Activated CD4-positive, CD25-positive, alpha-beta regulatory T cell (primary cell): ENCODE measurements around the gene ARF6.
"Not testable (repeated sequence)": the region's sequence is repeated elsewhere in the genome, so short reads cannot be mapped to it uniquely, and the experiment has no call there.

Experiments used
- DNase-seq, 4 experiments: peaks; one replicate each; lab custom pipeline; 2025; lab: John Stamatoyannopoulos, UW

The ARF6 gene

DNA sequence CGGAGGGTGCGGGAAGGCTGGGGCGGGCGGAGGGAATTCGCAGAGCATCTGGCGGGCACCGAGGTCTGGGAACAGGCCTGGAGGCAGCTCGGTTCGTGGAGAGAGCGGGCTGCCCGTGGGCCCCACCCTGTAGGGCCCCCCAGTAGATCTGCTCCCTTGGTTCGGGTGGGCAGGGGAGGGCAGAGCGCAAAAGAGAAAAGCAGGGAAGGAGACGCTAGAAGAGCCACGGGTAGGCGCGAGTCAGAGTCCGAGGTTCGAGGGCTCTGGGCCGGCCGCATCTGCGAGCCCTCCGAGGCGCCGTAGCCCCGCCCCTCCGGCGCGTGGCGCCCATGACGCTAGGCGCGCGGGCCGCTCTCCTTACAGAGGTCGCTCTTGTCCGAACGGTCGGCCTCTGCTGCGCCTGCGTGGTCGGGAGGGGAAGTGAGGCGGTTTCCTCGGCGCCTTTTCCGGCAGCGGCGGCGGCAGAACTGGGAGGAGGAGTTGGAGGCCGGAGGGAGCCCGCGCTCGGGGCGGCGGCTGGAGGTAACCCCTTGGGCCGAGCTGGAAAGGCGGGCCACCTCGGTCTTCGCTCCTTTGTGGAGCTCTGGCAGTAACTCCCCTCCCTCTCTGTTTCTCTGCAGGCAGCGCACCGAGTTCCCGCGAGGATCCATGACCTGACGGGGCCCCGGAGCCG is at the start of gene ARF6:
ARF6 (plus strand) TSS at position 447 of the 673 bp plus-strand sequence. CDS start 655 bp downstream, outside the sequence.
- peak; percentile 92 to 95 (median 93) for DNase-seq

DNA sequence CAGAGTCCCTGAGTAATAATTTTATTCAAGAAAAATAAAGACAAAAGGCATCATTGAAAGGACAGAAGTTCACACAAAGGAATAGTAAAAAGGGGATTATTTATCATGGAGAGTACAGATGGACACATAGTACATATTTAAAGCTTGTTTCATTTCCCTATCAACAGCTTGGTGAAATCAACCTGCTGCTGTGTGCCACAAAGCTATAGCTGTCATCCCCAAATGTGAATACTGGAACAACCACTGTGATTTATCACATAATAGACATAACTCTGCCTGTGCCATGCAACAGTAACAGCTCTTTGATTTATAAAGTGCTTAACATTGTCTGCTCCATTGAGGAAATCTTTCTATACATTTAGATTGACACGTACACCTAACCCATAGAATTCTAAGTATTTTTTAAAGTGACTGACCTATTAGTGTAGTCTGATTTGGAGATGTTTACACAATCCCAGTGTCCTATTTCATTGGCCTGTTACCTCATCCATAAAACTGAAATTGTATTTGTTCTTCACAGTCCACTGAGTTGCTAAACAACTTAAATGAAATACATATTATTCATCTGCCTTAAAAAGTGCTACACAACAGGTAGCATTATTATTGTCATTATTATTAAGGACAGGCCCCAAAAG is 43.6 kb upstream of the ARF6 start:
- no peak for DNase-seq

DNA sequence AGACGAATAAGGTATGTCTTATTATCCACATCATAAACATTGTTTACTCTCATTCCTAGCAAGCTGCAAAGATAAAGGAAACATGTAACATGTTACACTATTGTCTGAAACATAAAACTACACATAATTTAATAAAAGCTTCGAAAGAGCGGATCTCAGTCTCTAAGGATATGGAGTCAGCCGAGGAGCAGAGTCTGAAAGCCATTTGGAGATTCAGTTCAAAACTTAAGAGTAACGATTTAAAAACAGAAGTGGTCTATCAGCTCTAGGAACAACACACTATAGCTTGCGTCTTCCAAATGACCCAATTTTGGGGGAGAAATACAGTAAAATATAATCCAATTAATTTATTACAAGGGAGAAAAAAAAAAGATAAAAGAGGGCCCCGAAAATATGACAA is 41.1 kb upstream of the ARF6 start:
- DNase-seq, result no peak

DNA sequence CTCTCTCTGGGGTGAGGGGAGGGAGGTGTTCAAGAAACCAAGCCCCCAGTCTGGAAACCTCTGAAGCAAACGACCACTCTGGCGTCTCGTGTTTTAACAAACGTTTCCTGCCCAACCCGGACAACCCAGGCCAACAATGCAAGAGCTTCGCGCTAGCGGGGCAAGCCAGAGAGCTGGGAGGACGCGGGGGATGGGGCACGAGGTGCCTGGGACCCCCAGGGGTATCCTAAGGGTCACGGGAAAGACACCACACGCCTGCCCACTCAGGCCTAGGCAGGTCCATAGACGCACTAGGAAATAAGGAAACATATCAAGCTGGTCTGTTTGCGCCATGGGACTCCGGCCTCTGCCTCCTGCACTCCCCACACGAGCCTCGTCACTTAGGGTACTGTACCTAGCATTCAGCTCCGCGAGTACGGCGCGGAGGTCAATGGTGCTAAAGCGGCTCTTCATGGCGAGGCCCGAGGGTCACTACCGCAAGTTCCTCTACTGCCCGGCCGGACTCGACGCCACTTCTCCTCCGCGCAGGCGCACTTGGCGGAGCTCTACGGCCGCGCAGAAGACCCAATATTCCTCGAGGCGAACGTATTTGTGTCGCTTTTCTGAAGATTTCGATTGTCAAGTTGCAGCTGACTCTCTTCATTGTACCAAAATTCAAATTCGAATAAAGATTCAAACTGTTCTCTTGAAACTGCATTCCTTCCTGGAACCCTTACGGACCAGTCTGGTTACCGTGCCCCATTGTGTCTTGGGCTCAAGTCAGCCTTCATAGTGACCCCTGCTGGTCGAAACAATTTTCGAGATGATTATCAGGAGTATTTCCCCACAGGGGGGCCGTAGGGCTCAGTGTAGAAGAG is 40.4 kb upstream of the ARF6 start, which contains the start of gene NEMF:
NEMF (minus strand) TSS at position 488 of the 857 bp plus-strand sequence; CDS start at position 453, 35 bp downstream.
- peak; percentile 56 to 75 (median 62) for DNase-seq

DNA sequence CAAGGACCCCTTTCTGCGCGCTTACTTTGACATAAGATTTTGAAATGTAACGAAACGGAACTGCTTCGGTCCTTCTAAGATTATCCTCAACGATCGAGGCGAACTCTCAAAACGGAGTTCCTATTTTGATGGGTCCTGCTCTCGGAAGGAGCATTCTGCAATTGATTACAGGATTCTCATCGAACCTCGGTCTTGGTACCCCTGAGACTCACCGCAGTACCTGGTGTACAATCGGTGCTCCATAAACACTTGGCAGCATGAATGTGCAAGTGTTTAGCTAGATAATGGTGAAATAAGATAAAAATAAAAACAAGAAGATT is 39.8 kb upstream of the ARF6 start:
- DNase-seq, result no peak

- DNase-seq, result peak; percentile 13 to 44 (median 32)
These were observed 39.1 kb upstream of the ARF6 start for GRCh38 chr14:49853572-49854375.

DNA sequence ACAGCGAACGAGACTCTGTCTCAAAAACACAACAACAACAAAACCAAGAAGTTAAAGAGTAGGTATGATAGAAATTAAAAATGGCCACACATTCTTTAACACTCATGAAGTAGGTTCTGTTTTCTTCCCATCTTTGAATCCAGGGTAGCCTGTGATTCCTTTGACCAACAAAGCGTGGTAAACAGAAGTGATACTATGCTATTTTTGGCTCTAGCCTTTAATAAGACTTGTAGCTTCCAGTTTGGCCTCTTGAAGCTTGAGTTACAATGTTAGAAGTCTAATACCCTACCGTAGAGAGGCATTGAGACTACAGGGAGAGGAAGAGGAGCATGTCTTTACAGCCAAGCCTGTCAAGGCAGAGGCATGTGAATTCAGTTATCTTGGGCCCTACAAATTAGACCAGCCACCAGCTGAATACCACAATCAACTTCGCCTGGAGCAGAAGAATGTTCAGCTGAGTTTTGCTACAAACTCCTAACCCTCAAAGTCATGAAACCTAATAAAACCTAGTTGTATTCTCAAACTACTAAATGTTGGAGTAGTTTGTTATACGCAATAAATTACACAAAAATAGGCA is 35.4 kb upstream of the ARF6 start:
- DNase-seq, result no peak

DNA sequence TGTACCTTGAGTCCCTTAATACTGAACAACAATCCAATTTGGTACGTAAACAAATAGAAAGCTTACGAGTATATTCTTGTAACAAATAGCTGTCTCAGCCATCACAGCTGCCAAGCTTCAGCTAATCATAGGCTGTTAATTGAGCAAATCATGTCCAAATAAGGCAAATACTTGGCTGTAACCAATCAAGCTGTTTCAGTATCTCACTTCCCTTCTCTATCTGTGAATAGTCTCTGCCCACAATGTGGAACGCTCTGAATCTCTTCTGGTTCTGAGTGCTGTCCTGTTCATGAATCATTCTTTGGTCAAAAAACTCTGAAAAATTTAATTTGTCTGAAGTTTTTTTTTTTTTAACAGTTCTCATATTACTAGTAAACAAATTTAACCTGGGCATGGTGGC is 34.5 kb upstream of the ARF6 start:
- no peak for DNase-seq

GRCh38 chr14:49860988-49861698 is 31.7 kb upstream of the ARF6 start:
- DNase-seq, result no peak

- DNase-seq, result peak in 3 of 4 experiments; percentile 13 to 44 (median 23)
These were observed 31.2 kb upstream of the ARF6 start for GRCh38 chr14:49861699-49862088.

GRCh38 chr14:49862089-49862673 is 30.7 kb upstream of the ARF6 start:
- DNase-seq, result peak; percentile 61 to 72 (median 64)

DNA sequence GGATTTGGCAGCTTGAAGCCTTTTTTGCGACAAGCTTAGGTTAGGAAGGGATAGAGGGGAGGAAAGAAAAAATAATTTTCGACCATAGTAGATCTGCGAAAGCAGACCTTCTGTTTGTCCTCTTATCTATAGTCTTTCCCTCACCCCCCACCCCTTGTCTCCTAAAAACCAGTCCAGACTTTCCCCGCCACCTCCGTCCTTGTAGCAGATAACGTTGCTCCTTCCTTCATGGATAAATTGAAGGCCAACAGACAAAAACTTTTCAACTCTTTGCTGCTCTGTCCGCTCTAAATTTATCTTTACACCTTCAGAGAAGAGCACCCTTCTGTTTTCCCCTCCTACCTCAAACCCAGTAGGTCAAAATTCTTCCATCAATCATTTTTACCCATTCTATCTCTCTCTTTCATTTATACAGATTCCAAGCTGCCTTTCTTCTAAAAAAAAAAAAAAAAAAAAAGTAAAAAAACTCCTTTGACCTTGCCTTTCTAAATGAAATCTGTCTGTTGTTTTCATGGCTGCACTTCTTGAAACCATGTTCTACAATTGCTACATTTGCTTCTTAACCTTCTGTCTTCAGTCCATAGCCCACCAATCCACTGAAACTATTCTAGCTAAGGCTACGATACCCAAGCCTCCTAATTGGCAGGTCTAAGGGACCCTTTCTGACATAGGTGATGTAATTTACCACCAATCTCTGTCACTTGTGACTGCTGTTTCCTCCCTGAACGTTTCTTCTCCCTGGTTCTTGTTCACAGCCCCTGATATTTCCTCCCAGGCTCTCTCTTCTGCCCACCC is 29.2 kb upstream of the ARF6 start:
- DNase-seq, result no peak

- peak; percentile 55 to 74 (median 66) for DNase-seq
These were observed 27.4 kb upstream of the ARF6 start for GRCh38 chr14:49865431-49865859.

- DNase-seq, result peak; percentile 96 to 97 (median 97)
These were observed 24.8 kb upstream of the ARF6 start for GRCh38 chr14:49867831-49868719.

GRCh38 chr14:49868720-49869114 is 24.2 kb upstream of the ARF6 start:
- no peak for DNase-seq

DNA sequence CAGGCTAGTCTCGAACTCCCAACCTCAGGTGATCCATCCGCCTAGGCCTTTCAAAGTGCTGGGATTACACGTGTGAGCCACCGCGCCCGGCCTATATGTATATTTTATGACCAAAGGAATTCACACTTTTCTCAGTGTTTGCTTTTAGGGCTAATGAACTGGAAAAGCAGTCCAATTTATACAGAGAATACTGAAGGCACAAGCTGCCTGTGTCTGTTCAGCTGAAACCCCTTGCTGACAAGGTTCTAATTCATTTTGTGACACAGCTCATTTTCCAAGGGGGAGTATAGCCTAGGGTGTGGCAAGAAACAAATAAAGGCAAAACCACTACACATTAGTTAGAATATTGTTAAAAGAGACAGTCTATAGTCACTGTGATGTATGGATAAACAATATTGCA is 22.0 kb upstream of the ARF6 start:
- no peak for DNase-seq

- DNase-seq, result not testable (repeated sequence)
These were observed 19.3 kb upstream of the ARF6 start for GRCh38 chr14:49873548-49873947.

GRCh38 chr14:49875640-49876198 is 17.2 kb upstream of the ARF6 start:
- no peak for DNase-seq
